HepG2 (cell line): Measurements from ENCODE around the gene RUNDC1. TPM values are rescaled to one million over a fixed set of nuclear protein-coding genes. Genes with fewer than 3 reads are reported as not detected.

Experiments
- ARID3A ChIP-seq: IDR thresholded peaks from 2 replicates; pipeline ENCODE4 v1.6.1; 2012; ENCODE audit warnings: low read depth, low read length, improper control_type of control experiment
- CC2D1A ChIP-seq: sonication (generic); formaldehyde crosslinking; IDR thresholded peaks from 2 replicates; pipeline ENCODE4 v1.8.1; 2023; ENCODE audit warnings: mild to moderate bottlenecking, missing genetic modification reagents
- CREM ChIP-seq, 2 experiments: sonication (generic) in 1 of 2; formaldehyde crosslinking in 1 of 2; IDR thresholded peaks; 2 replicates each; pipeline versions ENCODE4 v1.4.0 to v1.6.1; 2016 to 2020; ENCODE audit warnings: antibody characterized with exemption in 1 of 2, mild to moderate bottlenecking in 1 of 2, missing genetic modification reagents in 1 of 2
- CSRNP2 ChIP-seq: sonication (generic); formaldehyde crosslinking; conservative IDR thresholded peaks from 2 replicates; pipeline ENCODE4 v1.8.0; 2022; ENCODE audit warnings: low read depth, missing genetic modification reagents
- EED ChIP-seq: sonication (generic); formaldehyde crosslinking; IDR thresholded peaks from 2 replicates; pipeline ENCODE4 v1.5.0; 2020; ENCODE audit warnings: mild to moderate bottlenecking, missing genetic modification reagents
- HHEX ChIP-seq: IDR thresholded peaks from 2 replicates; pipeline ENCODE4 v1.6.1; 2016; ENCODE audit warnings: control low read depth
- HNRNPK ChIP-seq: fragments of 200-400 bp; formaldehyde crosslinking; IDR thresholded peaks from 2 replicates; pipeline ENCODE4 v1.6.1; 2018; ENCODE audit warnings: low read length, low read depth, moderate library complexity, mild to moderate bottlenecking; ENCODE audit not compliant: poor library complexity, severe bottlenecking
- HOMEZ ChIP-seq: IDR thresholded peaks from 2 replicates; pipeline ENCODE4 v1.6.1; 2016; ENCODE audit warnings: low read depth
- KLF13 ChIP-seq: sonication (generic); formaldehyde crosslinking; IDR thresholded peaks from 2 replicates; pipeline ENCODE4 v1.4.0; 2020; ENCODE audit warnings: mild to moderate bottlenecking, missing genetic modification reagents
- MZF1 ChIP-seq: sonication (generic); formaldehyde crosslinking; IDR thresholded peaks from 2 replicates; pipeline ENCODE4 v1.8.1; 2023; ENCODE audit warnings: mild to moderate bottlenecking, missing genetic modification reagents, borderline replicate concordance
- SALL2 ChIP-seq: sonication (generic); formaldehyde crosslinking; IDR thresholded peaks from 2 replicates; pipeline ENCODE4 v1.8.1; 2023; ENCODE audit warnings: mild to moderate bottlenecking, missing genetic modification reagents, inconsistent platforms
- SCMH1 ChIP-seq: sonication (generic); formaldehyde crosslinking; IDR thresholded peaks from 2 replicates; pipeline ENCODE4 v1.9.0; 2021; ENCODE audit warnings: missing genetic modification reagents, mild to moderate bottlenecking, borderline replicate concordance
- SIX4 ChIP-seq: sonication (generic); formaldehyde crosslinking; IDR thresholded peaks from 2 replicates; pipeline ENCODE4 v1.4.0; 2020; ENCODE audit warnings: missing genetic modification reagents
- SP4 ChIP-seq: sonication (generic); formaldehyde crosslinking; IDR thresholded peaks from 2 replicates; pipeline ENCODE4 v1.8.1; 2023; ENCODE audit warnings: mild to moderate bottlenecking, missing genetic modification reagents
- SUZ12 ChIP-seq: fragments of 150-350 bp; IDR thresholded peaks from 2 replicates; pipeline ENCODE4 v1.6.1; 2014; ENCODE audit warnings: low read depth, low read length
- TBL1XR1 ChIP-seq: fragments of 150-350 bp; IDR thresholded peaks from 2 replicates; pipeline ENCODE4 v1.6.1; 2014; ENCODE audit warnings: borderline replicate concordance, low read length; ENCODE audit not compliant: partially characterized antibody
- TIGD3 ChIP-seq: sonication (generic); formaldehyde crosslinking; IDR thresholded peaks from 2 replicates; pipeline ENCODE4 v1.5.1; 2020; ENCODE audit warnings: mild to moderate bottlenecking, missing genetic modification reagents, borderline replicate concordance
- ZBTB38 ChIP-seq: sonication (generic); formaldehyde crosslinking; IDR thresholded peaks from 2 replicates; pipeline ENCODE4 v1.5.1; 2020; ENCODE audit warnings: mild to moderate bottlenecking, missing genetic modification reagents
- ZFP62 ChIP-seq: sonication (generic); formaldehyde crosslinking; IDR thresholded peaks from 2 replicates; pipeline ENCODE4 v1.4.0; 2020; ENCODE audit warnings: missing genetic modification reagents
- ZNF430 ChIP-seq: sonication (generic); formaldehyde crosslinking; IDR thresholded peaks from 2 replicates; pipeline ENCODE4 v1.9.0; 2021; ENCODE audit warnings: mild to moderate bottlenecking, missing genetic modification reagents
- ZNF550 ChIP-seq: sonication (generic); formaldehyde crosslinking; IDR thresholded peaks from 2 replicates; pipeline ENCODE4 v1.4.0; 2020; ENCODE audit warnings: mild to moderate bottlenecking, missing genetic modification reagents, borderline replicate concordance
- ZNF615 ChIP-seq: sonication (generic); formaldehyde crosslinking; IDR thresholded peaks from 2 replicates; pipeline ENCODE4 v1.5.0; 2020; ENCODE audit warnings: mild to moderate bottlenecking, missing genetic modification reagents, borderline replicate concordance
- ZNF841 ChIP-seq: sonication (generic); formaldehyde crosslinking; IDR thresholded peaks from 2 replicates; pipeline ENCODE4 v1.8.1; 2023; ENCODE audit warnings: missing genetic modification reagents, borderline replicate concordance
- polyA plus RNA-seq, 8 experiments: library from polyadenylated mRNA; depleted of rRNA in 3 of 8; stranded (reverse) in 7 of 8; unstranded in 1 of 8; fragments of >200 nt; fragmentation: Illumina TruSeq in 4 of 8; extraction: Trizol in 4 of 8; gene quantifications; 2 replicates each; pipeline versions ENCODE4 v1.2.1 to v1.2.3, GENCODE V29; 2011 to 2016; ENCODE audit warnings: low read depth in 4 of 8, missing spikeins in 1 of 8, mixed read lengths in 1 of 8; ENCODE audit not compliant: insufficient read depth in 1 of 8
- total RNA-seq, 5 experiments: library from RNA; depleted of rRNA; stranded (reverse); fragments of >200 nt; fragmentation: Illumina TruSeq; extraction: Trizol; gene quantifications; 2 replicates each; pipeline ENCODE4 v1.2.3, GENCODE V29; 2016; ENCODE audit warnings: low read depth in 1 of 5

The RUNDC1 gene
- total and polyA plus RNA-seq, 2 of the 13 experiments (the other 11 are each of a cell fraction or from before 2014, with no cell fraction given), result 10.3 to 11.4 TPM

GRCh38 chr17:42997984-42998938 lies 17.9 kb downstream of the RUNDC1 start, which contains the start of gene RPL27 (continued):
- TF ChIP-seq TBL1XR1 (peak; percentile 76), SCMH1 (no peak), ZNF841 (no peak), KLF13 (CRISPR knock-in tag) (peak; percentile 64; the same call in 1 of the 2 replicates), EED (peak; percentile 99), ZFP62 (CRISPR knock-in tag) (no peak), CSRNP2 (no peak), TIGD3 (CRISPR knock-in tag) (peak; percentile 95), CREM (IDR thresholded peaks at IDR 0.05) (peak; percentile 99), CREM (CRISPR knock-in tag; IDR thresholded peaks at IDR 0.05) (0 out of 2 replicates have a peak, but pooled peaks have one; percentile 58), HNRNPK (no peak), ZNF550 (CRISPR knock-in tag) (0 out of 2 replicates have a peak, but pooled peaks have one; percentile 51), SUZ12 (no peak), MZF1 (peak; percentile 19), SP4 (CRISPR knock-in tag) (peak; percentile 98), SIX4 (CRISPR knock-in tag) (peak; percentile 94), SALL2 (CRISPR knock-in tag) (peak; percentile 92), ZNF615 (CRISPR knock-in tag) (no peak), ZBTB38 (CRISPR knock-in tag) (peak; percentile 95), HHEX (peak; percentile 92), ARID3A (peak; percentile 90), ZNF430 (CRISPR knock-in tag) (peak; percentile 99), HOMEZ (CRISPR knock-in tag) (peak; percentile 96), CC2D1A (CRISPR knock-in tag) (no peak; the same call in 1 of the 2 replicates)
